ENCODE results near the gene INSC. TPM values are rescaled to one million over a fixed set of nuclear protein-coding genes. Genes with fewer than 3 reads are reported as not detected.
A peak's percentile ranks its signal among the peaks of the same experiment; 100 is the strongest.

INSC gene
- total and polyA plus RNA-seq, 2 experiments from 2014 or later = 0.97 to 1.5 TPM

GRCh38 chr11:15276621-15277020 is 161.9 kb downstream of the INSC start:
- H3K9me3 Mint-ChIP-seq = peaks cover 2% of the 10 kb centered on the region; the same call in 1 of the 3 replicates
- Histone ChIP-seq H3K4me1 (ENCODE audit: insufficient read depth) (peaks cover 7% of the 10 kb centered on the region; the same call in 1 of the 2 replicates), H3K27me3 (ENCODE audit: insufficient read depth) (no peaks in the 10 kb centered on the region), H2AFZ (0 out of 2 replicates have a peak overlapping the region, but pooled peaks have one; percentile 70), H4K20me1 (replicated peaks; ENCODE audit: insufficient read depth) (no peaks in the 10 kb centered on the region), H3K36me3 (ENCODE audit: insufficient read depth) (no peaks in the 10 kb centered on the region), H3K27ac (ENCODE audit: low read depth) (no peak overlapping the region), H3K9me2 (ENCODE audit: insufficient read depth) (no peaks in the 10 kb centered on the region), H3K79me2 (replicated peaks; ENCODE audit: insufficient read depth) (no peaks in the 10 kb centered on the region), H3F3A (replicated peaks; ENCODE audit: low read depth) (no peaks in the 10 kb centered on the region), H3K4me2 (no peak overlapping the region), H3K4me3 (no peak overlapping the region)
- H3K36me3 Mint-ChIP-seq (ENCODE audit: low read depth) = no peaks in the 10 kb centered on the region
- peak; percentile 41; the same call in 2 of the 3 replicates for ATAC-seq
- H3K4me3 Mint-ChIP-seq = no peak overlapping the region
- H3K27me3 Mint-ChIP-seq (ENCODE audit: insufficient read depth, low read depth, poor library complexity) = peaks cover 2% of the 10 kb centered on the region
- H3K4me1 Mint-ChIP-seq = peaks cover 11% of the 10 kb centered on the region
- H3K27ac Mint-ChIP-seq = no peak overlapping the region
- DNase-seq (ENCODE audit: low spot score) = peak; percentile 52
- TF ChIP-seq CTCF (conservative IDR thresholded peaks at IDR 0.05; ENCODE audit: low read depth in 2 of 2) (peak; percentile 66 to 67), REST (IDR thresholded peaks at IDR 0.05; ENCODE audit: unreplicated experiment) (no peak)

- Mint-ChIP-seq H3K27me3 (ENCODE audit: insufficient read depth, low read depth, poor library complexity) (no peaks in the 10 kb centered on the region), H3K4me3 (no peak overlapping the region), H3K27ac (no peak overlapping the region), H3K36me3 (ENCODE audit: low read depth) (no peaks in the 10 kb centered on the region), H3K9me3 (no peaks in the 10 kb centered on the region), H3K4me1 (peaks cover 11% of the 10 kb centered on the region)
- Histone ChIP-seq H3K4me1 (ENCODE audit: insufficient read depth) (peaks cover 7% of the 10 kb centered on the region; the same call in 1 of the 2 replicates), H3K4me3 (no peak overlapping the region), H3K27ac (ENCODE audit: low read depth) (no peak overlapping the region), H3K9me2 (ENCODE audit: insufficient read depth) (no peaks in the 10 kb centered on the region), H3K4me2 (no peak overlapping the region), H3F3A (replicated peaks; ENCODE audit: low read depth) (no peaks in the 10 kb centered on the region), H3K27me3 (ENCODE audit: insufficient read depth) (no peaks in the 10 kb centered on the region), H2AFZ (no peak overlapping the region), H3K36me3 (ENCODE audit: insufficient read depth) (no peaks in the 10 kb centered on the region), H4K20me1 (replicated peaks; ENCODE audit: insufficient read depth) (no peaks in the 10 kb centered on the region), H3K79me2 (replicated peaks; ENCODE audit: insufficient read depth) (no peaks in the 10 kb centered on the region)
- DNase-seq (ENCODE audit: low spot score) (no peak), ATAC-seq (no peak)
- no peak for TF ChIP-seq CTCF (conservative IDR thresholded peaks at IDR 0.05; ENCODE audit: low read depth in 2 of 2)
- no peak for TF ChIP-seq NANOG (IDR thresholded peaks at IDR 0.05; ENCODE audit: borderline replicate concordance)
- no peak for TF ChIP-seq ZNF114 (CRISPR knock-in tag; IDR thresholded peaks at IDR 0.05)
- no peak for TF ChIP-seq POLR2AphosphoS5 (IDR thresholded peaks at IDR 0.05; ENCODE audit: low read depth)
- TF ChIP-seq EZH2phosphoT487 (IDR thresholded peaks at IDR 0.05; ENCODE audit: unreplicated experiment) = no peak
- no peak for TF ChIP-seq EZH2 (IDR thresholded peaks at IDR 0.05; ENCODE audit: low read depth, unreplicated experiment)
- no peak for TF ChIP-seq STAT1 (IDR thresholded peaks at IDR 0.05; ENCODE audit: unreplicated experiment)
Measured at GRCh38 chr11:15278128-15278527, 163.4 kb downstream of the INSC start.

Data from GM23338 (cell line).